ENCODE data around the gene DOCK3. TPM values are rescaled to one million over a fixed set of nuclear protein-coding genes. Genes with fewer than 3 reads are reported as not detected.

DOCK3 gene
- polyA plus RNA-seq, 4 donors, result 0.13 to 0.34 TPM; not detected in 2

DNA sequence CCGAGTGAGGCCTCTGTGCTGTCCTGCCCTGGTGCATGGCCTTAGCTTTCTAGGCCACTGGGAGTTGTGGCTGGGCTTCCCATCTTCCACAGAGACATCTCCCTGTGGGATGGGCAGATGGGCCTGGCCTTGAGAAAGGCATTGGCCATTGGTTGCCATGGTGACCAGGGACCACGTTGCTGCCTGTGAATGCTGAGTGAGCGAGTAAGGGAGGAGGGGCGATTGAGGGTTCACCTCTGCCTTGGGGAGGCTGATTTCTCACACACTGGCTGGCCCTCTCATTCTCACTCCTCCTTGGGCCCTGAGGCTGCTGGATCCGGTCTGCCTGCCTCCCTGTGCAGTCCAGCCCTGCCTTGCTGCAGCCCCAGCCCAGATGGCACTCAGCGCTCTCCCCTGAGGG is 26.4 kb upstream of the DOCK3 start:
- 66 to 75% (median 73%) methylated on average over 6 of the region's 6 CpGs for WGBS, 3 donors
- Histone ChIP-seq H3K4me3 (ENCODE audit: low read depth in 1 of 3, low read length in 3 of 3) (no peak overlapping the region), H3K36me3 (ENCODE audit: control insufficient read depth in 3 of 3, insufficient read depth in 2 of 3, low read depth in 1 of 3, low read length in 3 of 3) (peaks cover 2 to 75% (median 16%) of the 10 kb centered on the region in 3 donors), H3K27me3 (ENCODE audit: control insufficient read depth in 3 of 3, insufficient read depth in 3 of 3, low read length in 3 of 3) (no peaks in the 10 kb centered on the region), H3K9me3 (ENCODE audit: control insufficient read depth in 2 of 2, insufficient read depth in 1 of 2, low read depth in 1 of 2, low read length in 1 of 2) (no peaks in the 10 kb centered on the region), H3K27ac (ENCODE audit: low read depth in 1 of 3, low read length in 2 of 3) (no peak overlapping the region), H3K4me1 (ENCODE audit: control insufficient read depth in 3 of 3, insufficient read depth in 2 of 3, low read depth in 1 of 3, low read length in 2 of 3) (no peaks in the 10 kb centered on the region)
- DNase-seq (no peak), FAIRE-seq (no peak)

- no peaks in the 10 kb centered on the region for H3K9me3 ChIP-seq (ENCODE audit: control insufficient read depth in 2 of 2, insufficient read depth in 1 of 2, low read depth in 1 of 2, low read length in 1 of 2)
- 88 to 97% (median 91%) methylated on average over 2 of the region's 2 CpGs for WGBS, 3 donors
- no peaks in the 10 kb centered on the region for H3K27me3 ChIP-seq (ENCODE audit: control insufficient read depth in 3 of 3, insufficient read depth in 3 of 3, low read length in 3 of 3)
- peaks cover 0 to 68% (median 16%) of the 10 kb centered on the region in 3 donors for H3K36me3 ChIP-seq (ENCODE audit: control insufficient read depth in 3 of 3, insufficient read depth in 2 of 3, low read depth in 1 of 3, low read length in 3 of 3)
- no peak overlapping the region for H3K4me3 ChIP-seq (ENCODE audit: low read depth in 1 of 3, low read length in 3 of 3)
- H3K4me1 ChIP-seq (ENCODE audit: control insufficient read depth in 3 of 3, insufficient read depth in 2 of 3, low read depth in 1 of 3, low read length in 2 of 3), result no peaks in the 10 kb centered on the region
- no peak overlapping the region for H3K27ac ChIP-seq (ENCODE audit: low read depth in 1 of 3, low read length in 2 of 3)
- no peak for FAIRE-seq
- DNase-seq, result no peak
Measured at GRCh38 chr3:50648944-50649343, 25.8 kb upstream of the DOCK3 start.

DNA sequence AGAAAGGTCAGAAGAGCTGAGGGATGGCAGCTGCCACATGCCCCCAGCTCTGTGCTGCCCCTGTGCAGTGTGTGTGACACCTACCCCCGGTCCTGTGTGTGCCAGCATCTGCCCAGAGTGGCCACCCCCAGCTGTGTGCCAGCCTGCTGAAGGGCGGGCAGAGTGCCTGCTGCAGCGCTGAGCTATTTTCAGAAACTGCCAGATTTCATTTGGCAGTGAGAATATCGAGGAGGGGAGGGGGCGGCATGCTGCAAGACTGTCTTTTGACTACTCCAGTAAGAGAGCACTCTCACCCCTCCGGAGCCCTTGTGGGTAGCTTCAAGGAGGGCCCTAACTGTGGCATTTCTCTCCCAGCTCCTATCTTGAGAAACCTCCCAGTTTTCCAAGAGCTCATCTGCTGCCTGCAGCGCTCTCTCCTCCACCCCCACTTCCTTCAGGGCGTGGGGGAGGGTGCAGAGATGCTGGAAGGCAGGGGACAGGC is 25.2 kb upstream of the DOCK3 start:
- Histone ChIP-seq H3K4me1 (ENCODE audit: control insufficient read depth in 3 of 3, insufficient read depth in 2 of 3, low read depth in 1 of 3, low read length in 2 of 3) (no peaks in the 10 kb centered on the region), H3K27ac (ENCODE audit: low read depth in 1 of 3, low read length in 2 of 3) (no peak overlapping the region), H3K27me3 (ENCODE audit: control insufficient read depth in 3 of 3, insufficient read depth in 3 of 3, low read length in 3 of 3) (no peaks in the 10 kb centered on the region), H3K36me3 (ENCODE audit: control insufficient read depth in 3 of 3, insufficient read depth in 2 of 3, low read depth in 1 of 3, low read length in 3 of 3) (peaks cover 0 to 63% (median 12%) of the 10 kb centered on the region in 3 donors), H3K4me3 (ENCODE audit: low read depth in 1 of 3, low read length in 3 of 3) (no peak overlapping the region), H3K9me3 (ENCODE audit: control insufficient read depth in 2 of 2, insufficient read depth in 1 of 2, low read depth in 1 of 2, low read length in 1 of 2) (no peaks in the 10 kb centered on the region)
- FAIRE-seq, result no peak
- 78 to 94% (median 92%) methylated on average over 8 of the region's 8 CpGs for WGBS, 3 donors
- DNase-seq, result no peak

- DNase-seq (no peak), FAIRE-seq (no peak)
- Histone ChIP-seq H3K27me3 (ENCODE audit: control insufficient read depth in 3 of 3, insufficient read depth in 3 of 3, low read length in 3 of 3) (no peaks in the 10 kb centered on the region), H3K4me1 (ENCODE audit: control insufficient read depth in 3 of 3, insufficient read depth in 2 of 3, low read depth in 1 of 3, low read length in 2 of 3) (no peaks in the 10 kb centered on the region), H3K9me3 (ENCODE audit: control insufficient read depth in 2 of 2, insufficient read depth in 1 of 2, low read depth in 1 of 2, low read length in 1 of 2) (no peaks in the 10 kb centered on the region), H3K36me3 (ENCODE audit: control insufficient read depth in 3 of 3, insufficient read depth in 2 of 3, low read depth in 1 of 3, low read length in 3 of 3) (peaks cover 0 to 57% (median 12%) of the 10 kb centered on the region in 3 donors), H3K4me3 (ENCODE audit: low read depth in 1 of 3, low read length in 3 of 3) (no peak overlapping the region), H3K27ac (ENCODE audit: low read depth in 1 of 3, low read length in 2 of 3) (no peak overlapping the region)
- 82 to 100% (median 89%) methylated on average over 1 of the region's 1 CpG for WGBS, 3 donors
Measured at GRCh38 chr3:50650018-50650417, 24.7 kb upstream of the DOCK3 start.

DNA sequence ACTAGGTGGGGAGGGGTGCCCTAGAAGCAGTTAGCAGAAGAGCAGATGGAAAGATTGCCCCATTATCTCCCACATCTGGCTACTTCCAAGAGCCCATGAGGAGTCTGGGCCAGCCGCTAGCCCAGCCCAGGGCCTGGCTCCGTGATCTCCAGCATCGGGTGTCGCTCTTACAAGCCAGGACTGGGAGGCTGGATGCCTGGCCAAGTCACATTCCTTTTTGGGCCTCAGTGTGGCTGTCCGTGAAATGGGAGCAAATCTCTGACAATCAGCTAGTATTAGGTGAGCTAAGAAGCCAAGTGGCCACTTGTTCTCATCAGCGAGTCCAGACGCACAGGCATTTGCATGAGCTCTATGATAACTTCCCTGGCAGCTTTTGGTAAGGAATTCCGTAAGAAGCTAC is 23.3 kb upstream of the DOCK3 start:
- no peak overlapping the region for H3K4me3 ChIP-seq (ENCODE audit: low read depth in 1 of 3, low read length in 3 of 3)
- H3K4me1 ChIP-seq (ENCODE audit: control insufficient read depth in 3 of 3, insufficient read depth in 2 of 3, low read depth in 1 of 3, low read length in 2 of 3), result no peaks in the 10 kb centered on the region
- no peak overlapping the region for H3K27ac ChIP-seq (ENCODE audit: low read depth in 1 of 3, low read length in 2 of 3)
- DNase-seq (no peak), FAIRE-seq (no peak)
- H3K9me3 ChIP-seq (ENCODE audit: control insufficient read depth in 2 of 2, insufficient read depth in 1 of 2, low read depth in 1 of 2, low read length in 1 of 2), result no peaks in the 10 kb centered on the region
- no peaks in the 10 kb centered on the region for H3K27me3 ChIP-seq (ENCODE audit: control insufficient read depth in 3 of 3, insufficient read depth in 3 of 3, low read length in 3 of 3)
- H3K36me3 ChIP-seq (ENCODE audit: control insufficient read depth in 3 of 3, insufficient read depth in 2 of 3, low read depth in 1 of 3, low read length in 3 of 3), result peaks cover 0 to 43% (median 10%) of the 10 kb centered on the region in 3 donors
- 88 to 93% (median 91%) methylated on average over 8 of the region's 8 CpGs for WGBS, 3 donors

DNA sequence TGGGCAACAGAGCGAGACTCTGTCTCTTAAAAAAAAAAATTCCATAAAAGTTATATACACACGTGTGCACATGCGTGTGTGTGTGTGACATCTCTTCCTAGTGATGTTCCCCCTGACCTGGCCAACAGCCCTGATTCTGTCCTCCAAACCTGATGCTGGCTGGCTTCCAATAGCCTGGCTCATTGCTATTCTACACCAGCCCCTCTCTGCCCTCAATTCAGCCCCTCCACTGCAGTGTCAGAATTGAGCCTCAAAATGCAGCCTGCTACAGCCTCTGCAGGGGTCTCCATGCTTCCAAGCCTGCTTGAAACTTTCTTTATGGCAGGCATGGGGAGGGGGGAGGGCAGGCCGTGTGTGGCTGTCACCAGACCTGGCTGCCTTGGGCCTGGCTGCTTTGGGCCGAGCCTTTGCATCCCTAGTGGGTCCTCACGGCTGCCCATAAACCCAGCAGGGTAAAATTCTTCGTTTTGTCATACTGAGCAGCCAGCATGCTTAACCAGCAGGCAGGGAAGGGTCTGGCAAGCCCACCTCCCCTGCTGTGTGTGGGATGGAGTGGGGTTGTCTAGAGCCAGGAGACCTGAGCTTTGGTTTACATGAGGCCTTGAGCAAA is 22.7 kb upstream of the DOCK3 start:
- H3K4me1 ChIP-seq (ENCODE audit: control insufficient read depth in 3 of 3, insufficient read depth in 2 of 3, low read depth in 1 of 3, low read length in 2 of 3), result no peaks in the 10 kb centered on the region
- H3K9me3 ChIP-seq (ENCODE audit: control insufficient read depth in 2 of 2, insufficient read depth in 1 of 2, low read depth in 1 of 2, low read length in 1 of 2), result no peaks in the 10 kb centered on the region
- WGBS, 3 donors, result 69 to 82% (median 71%) methylated on average over 7 of the region's 7 CpGs
- DNase-seq (no peak), FAIRE-seq (no peak)
- H3K36me3 ChIP-seq (ENCODE audit: control insufficient read depth in 3 of 3, insufficient read depth in 2 of 3, low read depth in 1 of 3, low read length in 3 of 3), result peaks cover 0 to 37% (median 6%) of the 10 kb centered on the region in 3 donors
- no peak overlapping the region for H3K4me3 ChIP-seq (ENCODE audit: low read depth in 1 of 3, low read length in 3 of 3)
- no peaks in the 10 kb centered on the region for H3K27me3 ChIP-seq (ENCODE audit: control insufficient read depth in 3 of 3, insufficient read depth in 3 of 3, low read length in 3 of 3)
- H3K27ac ChIP-seq (ENCODE audit: low read depth in 1 of 3, low read length in 2 of 3), result no peak overlapping the region

DNA sequence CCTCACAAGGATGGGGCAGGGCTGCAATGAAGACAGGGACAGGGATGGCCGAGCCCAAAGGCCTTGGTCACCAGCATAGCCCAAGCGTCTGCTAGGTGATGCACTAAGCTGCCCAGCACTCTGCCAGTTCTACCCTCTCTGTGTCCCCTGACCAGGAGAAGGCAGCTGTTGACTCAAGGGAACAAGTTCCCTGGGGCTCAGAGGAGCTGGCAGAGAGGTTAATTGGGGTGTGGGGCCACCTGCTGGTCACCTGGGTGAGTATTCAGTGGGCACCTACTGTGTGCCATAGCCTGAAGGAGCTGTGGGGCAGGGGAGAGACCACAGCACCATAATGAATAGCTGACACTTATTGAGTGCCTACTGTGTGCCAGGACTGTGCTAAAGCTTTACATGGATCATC is 22.0 kb upstream of the DOCK3 start:
- no peaks in the 10 kb centered on the region for H3K27me3 ChIP-seq (ENCODE audit: control insufficient read depth in 3 of 3, insufficient read depth in 3 of 3, low read length in 3 of 3)
- no peaks in the 10 kb centered on the region for H3K4me1 ChIP-seq (ENCODE audit: control insufficient read depth in 3 of 3, insufficient read depth in 2 of 3, low read depth in 1 of 3, low read length in 2 of 3)
- no peaks in the 10 kb centered on the region for H3K9me3 ChIP-seq (ENCODE audit: control insufficient read depth in 2 of 2, insufficient read depth in 1 of 2, low read depth in 1 of 2, low read length in 1 of 2)
- 71 to 87% (median 76%) methylated on average over 2 of the region's 2 CpGs for WGBS, 3 donors
- FAIRE-seq, result no peak
- no peak overlapping the region for H3K4me3 ChIP-seq (ENCODE audit: low read depth in 1 of 3, low read length in 3 of 3)
- no peak overlapping the region for H3K27ac ChIP-seq (ENCODE audit: low read depth in 1 of 3, low read length in 2 of 3)
- peaks cover 0 to 31% (median 4%) of the 10 kb centered on the region in 3 donors for H3K36me3 ChIP-seq (ENCODE audit: control insufficient read depth in 3 of 3, insufficient read depth in 2 of 3, low read depth in 1 of 3, low read length in 3 of 3)
- DNase-seq, result peak; percentile 49 to 54

DNA sequence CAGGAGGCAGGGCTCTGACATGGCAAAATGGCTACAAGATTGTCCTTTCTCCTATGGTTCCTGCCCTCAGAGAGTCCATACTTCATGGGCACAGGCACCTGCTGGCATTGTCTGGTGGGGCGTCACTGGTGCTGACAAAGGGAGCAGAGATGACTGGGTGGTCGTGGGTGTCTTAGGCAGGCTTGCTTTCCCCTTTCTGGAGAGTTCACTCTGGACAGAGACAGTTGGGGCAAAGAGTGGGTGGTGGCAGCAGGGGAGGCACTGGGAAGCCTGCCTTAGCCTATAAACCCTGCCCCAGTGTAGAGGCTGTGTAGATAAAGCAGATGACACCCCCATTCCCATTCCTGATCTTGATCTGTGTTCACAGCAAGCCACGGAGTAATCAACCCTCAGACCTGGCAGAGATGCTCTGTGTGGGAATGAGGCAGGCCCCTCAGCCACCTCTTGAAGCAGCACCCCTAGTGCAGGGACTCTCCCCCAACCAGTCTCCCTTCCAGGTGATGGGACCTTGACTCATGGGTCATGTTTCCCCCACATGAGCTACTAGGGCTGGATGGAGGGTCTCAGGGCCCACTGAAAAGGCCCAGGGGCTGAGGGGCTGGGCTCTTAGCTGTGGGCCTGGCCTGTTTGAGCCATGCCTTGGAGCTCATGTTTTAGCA is 20.7 kb upstream of the DOCK3 start:
- Histone ChIP-seq H3K4me1 (ENCODE audit: control insufficient read depth in 3 of 3, insufficient read depth in 2 of 3, low read depth in 1 of 3, low read length in 2 of 3) (no peaks in the 10 kb centered on the region), H3K4me3 (ENCODE audit: low read depth in 1 of 3, low read length in 3 of 3) (no peak overlapping the region), H3K27me3 (ENCODE audit: control insufficient read depth in 3 of 3, insufficient read depth in 3 of 3, low read length in 3 of 3) (no peaks in the 10 kb centered on the region), H3K9me3 (ENCODE audit: control insufficient read depth in 2 of 2, insufficient read depth in 1 of 2, low read depth in 1 of 2, low read length in 1 of 2) (no peaks in the 10 kb centered on the region), H3K27ac (ENCODE audit: low read depth in 1 of 3, low read length in 2 of 3) (no peak overlapping the region), H3K36me3 (ENCODE audit: control insufficient read depth in 3 of 3, insufficient read depth in 2 of 3, low read depth in 1 of 3, low read length in 3 of 3) (peaks cover 0 to 17% (median 0%) of the 10 kb centered on the region in 3 donors)
- WGBS, 3 donors, result 54 to 64% (median 61%) methylated on average over 3 of the region's 3 CpGs
- DNase-seq (no peak), FAIRE-seq (no peak)

All from small intestine (tissue), 7 donors.